ENCODE measurements around the gene TSFM.
"Not testable (repeated sequence)": the region's sequence is repeated elsewhere in the genome, so short reads cannot be mapped to it uniquely, and the experiment has no call there.

Gene TSFM

DNA sequence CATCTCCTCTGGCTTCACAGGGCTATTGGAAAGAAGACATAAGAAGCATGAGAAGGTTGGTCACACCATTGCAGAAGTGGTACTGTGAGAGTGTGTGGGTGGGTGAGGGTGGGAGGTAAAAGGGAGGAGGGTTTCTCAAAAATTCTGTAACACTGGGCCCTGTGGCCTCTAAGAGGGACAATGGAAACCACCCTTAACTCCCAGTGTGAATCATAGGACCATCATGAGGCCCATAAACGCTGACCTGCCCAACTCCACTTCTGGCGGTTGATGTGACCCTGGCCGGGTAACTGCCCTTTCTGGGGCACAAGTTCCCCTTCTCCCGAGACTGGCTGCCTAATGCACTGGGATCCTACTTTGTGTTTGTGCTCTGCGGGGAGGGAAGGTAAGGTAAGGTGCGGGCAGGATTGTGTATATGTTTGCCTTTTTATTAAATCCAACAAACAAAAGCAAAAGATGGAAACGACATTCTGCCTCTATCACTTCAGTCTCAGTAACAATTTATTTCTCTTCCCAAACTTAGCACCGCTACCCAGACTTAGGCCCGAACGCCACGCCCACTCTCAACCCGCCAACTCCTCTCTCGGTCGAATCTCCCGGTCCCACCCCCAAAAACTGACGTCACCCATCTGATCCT, 11.2 kb upstream of the TSFM start:
- TF ChIP-seq, protein P1, sequence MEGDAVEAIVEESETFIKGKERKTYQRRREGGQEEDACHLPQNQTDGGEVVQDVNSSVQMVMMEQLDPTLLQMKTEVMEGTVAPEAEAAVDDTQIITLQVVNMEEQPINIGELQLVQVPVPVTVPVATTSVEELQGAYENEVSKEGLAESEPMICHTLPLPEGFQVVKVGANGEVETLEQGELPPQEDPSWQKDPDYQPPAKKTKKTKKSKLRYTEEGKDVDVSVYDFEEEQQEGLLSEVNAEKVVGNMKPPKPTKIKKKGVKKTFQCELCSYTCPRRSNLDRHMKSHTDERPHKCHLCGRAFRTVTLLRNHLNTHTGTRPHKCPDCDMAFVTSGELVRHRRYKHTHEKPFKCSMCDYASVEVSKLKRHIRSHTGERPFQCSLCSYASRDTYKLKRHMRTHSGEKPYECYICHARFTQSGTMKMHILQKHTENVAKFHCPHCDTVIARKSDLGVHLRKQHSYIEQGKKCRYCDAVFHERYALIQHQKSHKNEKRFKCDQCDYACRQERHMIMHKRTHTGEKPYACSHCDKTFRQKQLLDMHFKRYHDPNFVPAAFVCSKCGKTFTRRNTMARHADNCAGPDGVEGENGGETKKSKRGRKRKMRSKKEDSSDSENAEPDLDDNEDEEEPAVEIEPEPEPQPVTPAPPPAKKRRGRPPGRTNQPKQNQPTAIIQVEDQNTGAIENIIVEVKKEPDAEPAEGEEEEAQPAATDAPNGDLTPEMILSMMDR (IDR thresholded peaks at IDR 0.05; ENCODE audit: low read depth, low read length) = no peak
- peak; percentile 61 for DNase-seq (ENCODE audit: extremely low read depth, low read depth)

DNA sequence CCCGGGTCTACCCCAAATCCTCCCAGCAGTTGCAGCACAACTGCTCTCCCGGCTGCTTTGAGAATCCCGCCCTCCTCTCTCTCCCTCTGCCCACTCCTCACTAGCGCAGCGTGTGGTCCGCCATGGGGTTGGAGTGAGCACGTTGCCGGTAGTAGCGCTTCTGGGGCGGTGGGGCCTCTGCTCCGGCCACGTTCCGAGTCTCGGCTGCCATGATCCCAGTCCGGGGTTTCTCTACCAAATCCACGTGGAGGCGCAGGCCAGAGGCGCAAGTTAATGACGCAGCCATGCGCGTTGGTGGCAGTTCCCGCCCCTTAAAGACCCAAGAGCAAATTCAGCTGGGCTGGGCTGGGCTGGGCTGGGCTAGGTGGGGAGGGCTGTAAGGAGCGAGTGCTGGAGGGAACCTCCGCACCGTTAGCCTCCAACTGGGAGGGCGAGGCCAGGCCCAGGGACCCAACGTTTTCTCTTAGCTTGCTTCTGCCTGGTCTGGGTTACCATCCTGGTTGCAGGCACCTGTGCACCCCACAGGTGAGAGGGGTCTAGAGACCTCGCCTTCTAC, 10.6 kb upstream of the TSFM start, which contains the start of gene METTL1:
Gene METTL1 (minus strand): TSS at position 233 of the 556 bp plus-strand sequence. CDS start 22 bp downstream, at position 211.
- TF ChIP-seq, protein P1 (IDR thresholded peaks at IDR 0.05; ENCODE audit: low read depth, low read length) = no peak
- DNase-seq (ENCODE audit: extremely low read depth, low read depth) = peak; percentile 81

- TF ChIP-seq, protein P1 (IDR thresholded peaks at IDR 0.05; ENCODE audit: low read depth, low read length) = no peak
- DNase-seq (ENCODE audit: extremely low read depth, low read depth) = no peak
These were observed 9.9 kb upstream of the TSFM start, which contains the start of gene EEF1AKMT3 for GRCh38 chr12:57772429-57773322. EEF1AKMT3 (plus strand) TSS chr12:57772614; CDS start chr12:57772725, 111 bp downstream.

- DNase-seq (ENCODE audit: extremely low read depth, low read depth) = not testable (repeated sequence)
These were observed 8.0 kb upstream of the TSFM start for GRCh38 chr12:57774634-57775033.

DNA sequence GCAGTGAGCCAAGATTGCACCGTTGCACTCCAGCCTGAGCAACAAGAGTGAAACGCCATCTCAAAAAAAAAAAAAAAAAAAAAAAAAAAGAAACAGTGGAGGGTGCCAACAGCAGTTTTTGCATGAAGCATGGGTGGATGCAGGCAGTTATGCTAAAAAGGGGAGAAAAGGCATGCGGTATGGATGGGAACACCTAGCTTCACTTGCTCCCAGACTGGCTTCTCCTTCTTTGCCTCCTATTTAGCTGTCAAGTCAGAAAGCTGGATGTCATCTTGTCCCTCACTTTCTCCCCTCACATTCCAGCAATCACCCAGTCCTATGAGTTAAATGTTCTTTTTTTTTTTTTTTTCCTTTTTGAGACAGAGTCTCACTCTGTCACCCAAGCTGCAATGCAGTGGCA, 7.5 kb upstream of the TSFM start:
- TF ChIP-seq, protein P1 (IDR thresholded peaks at IDR 0.05; ENCODE audit: low read depth, low read length) = no peak
- no peak for DNase-seq (ENCODE audit: extremely low read depth, low read depth)

GRCh38 chr12:57775563-57776246, 6.9 kb upstream of the TSFM start:
- TF ChIP-seq, protein P1 (IDR thresholded peaks at IDR 0.05; ENCODE audit: low read depth, low read length) = no peak
- no peak for DNase-seq (ENCODE audit: extremely low read depth, low read depth)

GRCh38 chr12:57776247-57776587, 6.4 kb upstream of the TSFM start:
- DNase-seq (ENCODE audit: extremely low read depth, low read depth) = no peak
- TF ChIP-seq, protein P1 (IDR thresholded peaks at IDR 0.05; ENCODE audit: low read depth, low read length) = no peak

Data from AG09319 (cell line).